ENCODE results near the gene SNED1. TPM values are rescaled to one million over a fixed set of nuclear protein-coding genes. Genes with fewer than 3 reads are reported as not detected.

SNED1 gene
- total and polyA plus RNA-seq, 9 of the 15 experiments (the other 6 are each of a cell fraction or from before 2014, with no cell fraction given): 0.03 to 0.07 (median 0.05) TPM; not detected in 5

DNA sequence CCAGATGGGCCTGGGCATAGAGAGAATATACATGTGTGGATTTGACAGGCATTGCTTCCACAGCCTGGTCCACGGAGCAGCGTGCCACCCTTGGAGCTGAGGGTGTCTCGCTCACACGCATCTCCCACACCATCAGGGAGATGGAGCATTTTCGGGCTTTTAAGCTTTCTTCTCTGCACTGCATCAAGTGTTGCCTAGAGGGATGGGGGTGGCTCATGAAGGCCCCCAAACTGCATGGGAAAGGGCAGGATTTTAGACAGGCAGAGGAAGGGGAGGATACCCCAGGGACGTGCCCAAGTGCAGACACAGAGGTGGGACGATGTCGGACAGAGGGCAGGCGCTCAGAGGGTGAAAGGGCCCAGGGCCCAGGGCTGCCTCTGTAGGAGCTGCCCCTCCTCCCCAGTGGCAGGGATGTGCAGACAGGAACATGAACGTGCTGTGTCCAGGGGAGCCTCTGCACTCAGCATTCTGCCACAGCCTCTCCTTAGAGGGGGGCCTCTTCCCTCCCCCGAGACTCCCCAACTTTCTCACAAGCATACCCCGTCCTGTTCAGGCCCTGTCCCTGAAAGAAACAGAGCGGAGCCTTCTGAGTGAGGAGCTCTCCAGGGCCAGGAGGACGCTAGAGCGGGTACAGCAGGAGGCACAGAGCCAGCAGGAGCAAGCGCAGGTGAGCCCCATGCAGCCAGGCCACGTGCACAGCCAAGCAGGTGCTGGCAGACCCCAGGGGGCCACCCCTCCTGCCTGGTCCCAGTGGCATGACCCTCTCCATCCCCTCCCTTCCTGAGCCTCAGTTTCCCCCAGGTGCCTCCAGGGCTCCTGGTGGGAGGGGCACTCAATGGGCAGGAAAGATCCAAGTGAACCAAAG, 42.9 kb upstream of the SNED1 start:
- no peak overlapping the region for H2AFZ ChIP-seq (ENCODE audit: low read depth, low read length)
- in situ Hi-C loops (cut with MboI): no loop called here
- TF ChIP-seq SREBF1 (IDR thresholded peaks at IDR 0.05; ENCODE audit: borderline replicate concordance, low read depth, low read length): no peak
- no peak for TF ChIP-seq BACH1 (tag; IDR thresholded peaks at IDR 0.05)
- TF ChIP-seq HDAC6 (IDR thresholded peaks at IDR 0.05; ENCODE audit: low read depth, low read length): no peak
- TF ChIP-seq BMI1 (IDR thresholded peaks at IDR 0.05; ENCODE audit: low read length): no peak
- TF ChIP-seq, protein P1, sequence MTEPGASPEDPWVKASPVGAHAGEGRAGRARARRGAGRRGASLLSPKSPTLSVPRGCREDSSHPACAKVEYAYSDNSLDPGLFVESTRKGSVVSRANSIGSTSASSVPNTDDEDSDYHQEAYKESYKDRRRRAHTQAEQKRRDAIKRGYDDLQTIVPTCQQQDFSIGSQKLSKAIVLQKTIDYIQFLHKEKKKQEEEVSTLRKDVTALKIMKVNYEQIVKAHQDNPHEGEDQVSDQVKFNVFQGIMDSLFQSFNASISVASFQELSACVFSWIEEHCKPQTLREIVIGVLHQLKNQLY (CRISPR knock-in tag; conservative IDR thresholded peaks at IDR 0.05): no peak
- no peak for TF ChIP-seq ZNF197 (CRISPR knock-in tag; IDR thresholded peaks at IDR 0.05; ENCODE audit: low read depth)
- TF ChIP-seq, protein P2, sequence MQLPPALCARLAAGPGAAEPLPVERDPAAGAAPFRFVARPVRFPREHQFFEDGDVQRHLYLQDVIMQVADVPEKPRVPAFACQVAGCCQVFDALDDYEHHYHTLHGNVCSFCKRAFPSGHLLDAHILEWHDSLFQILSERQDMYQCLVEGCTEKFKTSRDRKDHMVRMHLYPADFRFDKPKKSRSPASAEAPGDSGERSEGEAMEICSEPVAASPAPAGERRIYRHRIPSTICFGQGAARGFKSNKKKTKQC (CRISPR knock-in tag; IDR thresholded peaks at IDR 0.05): no peak
- no peak for TF ChIP-seq U2AF1 (optimal IDR thresholded peaks at IDR 0.05; ENCODE audit: low read depth, low read length)
- no peak for TF ChIP-seq BRF1 (IDR thresholded peaks at IDR 0.05; ENCODE audit: borderline replicate concordance, extremely low read depth, insufficient read length)
- no peak for TF ChIP-seq TBP (optimal IDR thresholded peaks at IDR 0.05; ENCODE audit: low read depth, low read length)
- TF ChIP-seq THRAP3 (IDR thresholded peaks at IDR 0.05; ENCODE audit: borderline replicate concordance): no peak
- TF ChIP-seq IRF2 (CRISPR knock-in tag; IDR thresholded peaks at IDR 0.05): no peak
- no peak for TF ChIP-seq MBD2 (IDR thresholded peaks at IDR 0.05; ENCODE audit: borderline replicate concordance, low read depth)
- TF ChIP-seq XRCC3 (IDR thresholded peaks at IDR 0.05): no peak
- no peak for TF ChIP-seq STAG1 (CRISPR knock-in tag; IDR thresholded peaks at IDR 0.05; ENCODE audit: borderline replicate concordance)
- no peak for TF ChIP-seq NFE2 (IDR thresholded peaks at IDR 0.05; ENCODE audit: low read depth)
- no peak for TF ChIP-seq NFE2L1 (tag; IDR thresholded peaks at IDR 0.05; ENCODE audit: borderline replicate concordance, low read depth)
- no peak for TF ChIP-seq JUNB (CRISPR knock-in tag; conservative IDR thresholded peaks at IDR 0.05)
- no peak for TF ChIP-seq KLF13 (tag; IDR thresholded peaks at IDR 0.05; ENCODE audit: borderline replicate concordance, low read depth)
- ATAC-seq: no peak
- H3K27me3 ChIP-seq (ENCODE audit: control insufficient read depth in 2 of 2, insufficient read depth in 2 of 2, low read length in 2 of 2): peaks cover 0 to 36% of the 10 kb centered on the region in 2 experiments; a peak in 2 of 5 replicates
- no peak overlapping the region for H3K4me2 ChIP-seq (ENCODE audit: insufficient read depth, low read length)
- H3K4me3 ChIP-seq: no peak overlapping the region
- no peak for DNase-seq (ENCODE audit: extremely low read depth in 1 of 4, low spot score in 3 of 4)
- ChIA-PET CTCF (ENCODE audit: low intra/inter-chr PET ratio) (no interaction called here), POLR2A (no interaction called here)
- no peak overlapping the region for H3K9ac ChIP-seq (ENCODE audit: insufficient read depth in 1 of 2, low read depth in 2 of 2, low read length in 2 of 2)
- no peak for FAIRE-seq
- H3K9me1 ChIP-seq (ENCODE audit: control insufficient read depth, insufficient read depth, low read length): no peaks in the 10 kb centered on the region
- no peak overlapping the region for H3K27ac ChIP-seq (ENCODE audit: extremely low read depth, low read depth, low read length)
- no peaks in the 10 kb centered on the region for H3K9me3 ChIP-seq (replicated peaks; ENCODE audit: control insufficient read depth, insufficient read depth, low read depth, low read length)
- WGBS (ENCODE audit: insufficient coverage, low coverage, missing lambda C conversion rate): 0% methylated on average over 9 of the region's 17 CpGs
- no peaks in the 10 kb centered on the region for H4K20me1 ChIP-seq (replicated peaks; ENCODE audit: control insufficient read depth, insufficient read depth, low read length)
- peaks cover 0 to 3% of the 10 kb centered on the region in 2 experiments; a peak in 1 of 5 replicates for H3K4me1 ChIP-seq (replicated peaks in 1 of 2; ENCODE audit: control insufficient read depth in 2 of 2, insufficient read depth in 2 of 2, low read length in 2 of 2)
- intact Hi-C loops (cut with micrococcal nuclease): no loop called here
- H3K36me3 ChIP-seq (ENCODE audit: control insufficient read depth, insufficient read depth, low read length): no peaks in the 10 kb centered on the region
- BruUV-seq (replicated peaks): no TSS peak
- no peaks in the 10 kb centered on the region for H3K79me2 ChIP-seq (ENCODE audit: control insufficient read depth, insufficient read depth, low read length)
